ENCODE results near the gene ANKRD26. TPM values are rescaled to one million over a fixed set of nuclear protein-coding genes. Genes with fewer than 3 reads are reported as not detected.

The ANKRD26 gene
- polyA plus RNA-seq, 1 of the 3 experiments (the other 2 are of a cell fraction): 1.0 TPM

DNA sequence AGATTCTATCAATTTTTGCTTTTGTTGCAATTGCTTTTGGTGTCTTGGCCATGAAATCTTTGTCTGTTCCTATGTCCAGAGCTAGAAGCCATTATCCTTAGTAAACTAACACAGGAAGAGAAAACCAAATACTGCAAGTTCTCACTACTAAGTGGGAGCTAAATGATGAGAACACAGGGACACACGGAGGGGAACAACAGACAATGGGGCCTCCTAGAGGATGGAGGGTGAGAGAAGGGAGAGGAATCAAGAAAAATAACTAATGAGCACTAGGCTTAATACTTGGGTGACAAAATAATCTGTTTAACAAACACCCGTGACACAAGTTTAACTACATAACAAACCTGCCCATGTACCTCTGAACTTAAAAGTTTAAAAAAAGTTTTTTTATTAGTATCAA lies 78.2 kb downstream of the ANKRD26 start:
- H3F3A ChIP-seq (replicated peaks; ENCODE audit: insufficient read depth): peaks cover 6% of the 10 kb centered on the region
- peaks cover 15 to 42% of the 10 kb centered on the region in 2 experiments for H3K36me3 ChIP-seq (replicated peaks in 1 of 2; ENCODE audit: control insufficient read depth in 1 of 2, insufficient read depth in 2 of 2, low read length in 1 of 2)
- H3K9me3 ChIP-seq: no peaks in the 10 kb centered on the region
- H4K20me1 ChIP-seq (ENCODE audit: insufficient read depth): no peaks in the 10 kb centered on the region
- no peak overlapping the region for H2AFZ ChIP-seq (ENCODE audit: low read depth)
- TF ChIP-seq, protein P1, sequence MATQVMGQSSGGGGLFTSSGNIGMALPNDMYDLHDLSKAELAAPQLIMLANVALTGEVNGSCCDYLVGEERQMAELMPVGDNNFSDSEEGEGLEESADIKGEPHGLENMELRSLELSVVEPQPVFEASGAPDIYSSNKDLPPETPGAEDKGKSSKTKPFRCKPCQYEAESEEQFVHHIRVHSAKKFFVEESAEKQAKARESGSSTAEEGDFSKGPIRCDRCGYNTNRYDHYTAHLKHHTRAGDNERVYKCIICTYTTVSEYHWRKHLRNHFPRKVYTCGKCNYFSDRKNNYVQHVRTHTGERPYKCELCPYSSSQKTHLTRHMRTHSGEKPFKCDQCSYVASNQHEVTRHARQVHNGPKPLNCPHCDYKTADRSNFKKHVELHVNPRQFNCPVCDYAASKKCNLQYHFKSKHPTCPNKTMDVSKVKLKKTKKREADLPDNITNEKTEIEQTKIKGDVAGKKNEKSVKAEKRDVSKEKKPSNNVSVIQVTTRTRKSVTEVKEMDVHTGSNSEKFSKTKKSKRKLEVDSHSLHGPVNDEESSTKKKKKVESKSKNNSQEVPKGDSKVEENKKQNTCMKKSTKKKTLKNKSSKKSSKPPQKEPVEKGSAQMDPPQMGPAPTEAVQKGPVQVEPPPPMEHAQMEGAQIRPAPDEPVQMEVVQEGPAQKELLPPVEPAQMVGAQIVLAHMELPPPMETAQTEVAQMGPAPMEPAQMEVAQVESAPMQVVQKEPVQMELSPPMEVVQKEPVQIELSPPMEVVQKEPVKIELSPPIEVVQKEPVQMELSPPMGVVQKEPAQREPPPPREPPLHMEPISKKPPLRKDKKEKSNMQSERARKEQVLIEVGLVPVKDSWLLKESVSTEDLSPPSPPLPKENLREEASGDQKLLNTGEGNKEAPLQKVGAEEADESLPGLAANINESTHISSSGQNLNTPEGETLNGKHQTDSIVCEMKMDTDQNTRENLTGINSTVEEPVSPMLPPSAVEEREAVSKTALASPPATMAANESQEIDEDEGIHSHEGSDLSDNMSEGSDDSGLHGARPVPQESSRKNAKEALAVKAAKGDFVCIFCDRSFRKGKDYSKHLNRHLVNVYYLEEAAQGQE (IDR thresholded peaks at IDR 0.05; ENCODE audit: low read depth, low read length): no peak
- TF ChIP-seq EZH2phosphoT487 (IDR thresholded peaks at IDR 0.05; ENCODE audit: borderline replicate concordance, low read depth) (no peak), TAF1 (IDR thresholded peaks at IDR 0.05; ENCODE audit: borderline replicate concordance, low read depth, low read length) (no peak), JUND (IDR thresholded peaks at IDR 0.05) (no peak), EP300 (IDR thresholded peaks at IDR 0.05; ENCODE audit: borderline replicate concordance in 1 of 2, low read depth in 1 of 2, low read length in 1 of 2) (no peak)
- no peak overlapping the region for H3K4me3 ChIP-seq (ENCODE audit: low read depth in 2 of 2, low read length in 1 of 2)
- no peaks in the 10 kb centered on the region for H3K4me1 ChIP-seq (ENCODE audit: control insufficient read depth in 1 of 2, insufficient read depth in 2 of 2, low read depth in 1 of 2, low read length in 1 of 2)
- no peaks in the 10 kb centered on the region for H3K79me2 ChIP-seq (ENCODE audit: insufficient read depth)
- POLR2A ChIA-PET: no interaction called here
- CTCF ChIA-PET: no interaction called here
- WGBS (ENCODE audit: low lambda C conversion rate): 96% methylated on average over 2 of the region's 2 CpGs
- no peak overlapping the region for H3K4me2 ChIP-seq
- H3K27ac ChIP-seq (ENCODE audit: low read depth in 2 of 2, low read length in 1 of 2): no peak overlapping the region
- no peaks in the 10 kb centered on the region for H3K9me2 ChIP-seq
- no peaks in the 10 kb centered on the region for H3K27me3 ChIP-seq (ENCODE audit: insufficient read depth)
- no peak overlapping the region for H3K9ac ChIP-seq
- DNase-seq: no peak

DNA sequence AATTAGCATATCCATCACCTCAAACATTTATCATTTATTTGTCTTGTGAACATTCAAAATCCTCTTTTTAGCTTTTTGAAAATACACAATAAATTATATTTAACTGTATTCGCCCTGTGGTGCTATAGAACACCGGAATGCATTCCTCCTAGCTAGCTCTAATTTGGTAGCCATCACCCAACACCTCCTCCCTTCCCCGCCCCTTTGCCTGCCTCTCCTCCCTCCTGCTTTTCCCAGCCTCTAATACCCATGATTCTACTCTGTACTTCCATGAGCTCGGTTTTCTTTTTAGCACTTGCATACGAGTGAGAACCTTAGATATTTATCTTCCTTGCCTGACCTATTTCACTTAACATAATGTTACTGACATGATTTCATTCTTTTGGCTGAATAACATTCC lies 80.1 kb downstream of the ANKRD26 start:
- Histone ChIP-seq H3K9me2 (no peaks in the 10 kb centered on the region), H3K4me1 (ENCODE audit: control insufficient read depth in 1 of 2, insufficient read depth in 2 of 2, low read depth in 1 of 2, low read length in 1 of 2) (no peaks in the 10 kb centered on the region), H3K27ac (ENCODE audit: low read depth in 2 of 2, low read length in 1 of 2) (no peak overlapping the region), H4K20me1 (ENCODE audit: insufficient read depth) (no peaks in the 10 kb centered on the region), H2AFZ (ENCODE audit: low read depth) (no peak overlapping the region), H3F3A (replicated peaks; ENCODE audit: insufficient read depth) (peaks cover 6% of the 10 kb centered on the region), H3K9ac (no peak overlapping the region), H3K27me3 (ENCODE audit: insufficient read depth) (no peaks in the 10 kb centered on the region), H3K4me3 (ENCODE audit: low read depth in 2 of 2, low read length in 1 of 2) (no peak overlapping the region), H3K4me2 (no peak overlapping the region), H3K79me2 (ENCODE audit: insufficient read depth) (no peaks in the 10 kb centered on the region), H3K9me3 (no peaks in the 10 kb centered on the region), H3K36me3 (replicated peaks in 1 of 2; ENCODE audit: control insufficient read depth in 1 of 2, insufficient read depth in 2 of 2, low read length in 1 of 2) (peaks cover 5 to 34% of the 10 kb centered on the region in 2 experiments)
- POLR2A ChIA-PET: no interaction called here
- CTCF ChIA-PET: no interaction called here
- DNase-seq: no peak
- TF ChIP-seq RFX5 (IDR thresholded peaks at IDR 0.05; ENCODE audit: low read length) (no peak), GATA2 (CRISPR knock-in tag; IDR thresholded peaks at IDR 0.05) (no peak), GABPA (IDR thresholded peaks at IDR 0.05; ENCODE audit: low read depth) (no peak), EZH2phosphoT487 (IDR thresholded peaks at IDR 0.05; ENCODE audit: borderline replicate concordance, low read depth) (no peak), TEAD4 (IDR thresholded peaks at IDR 0.05; ENCODE audit: borderline replicate concordance, insufficient read depth) (no peak), MXI1 (IDR thresholded peaks at IDR 0.05; ENCODE audit: low read depth, low read length) (no peak), CHD2 (IDR thresholded peaks at IDR 0.05; ENCODE audit: low read length, partially characterized antibody) (no peak), NRF1 (IDR thresholded peaks at IDR 0.05; ENCODE audit: low read depth, low read length) (no peak), JUND (IDR thresholded peaks at IDR 0.05) (no peak), FOXJ3 (CRISPR knock-in tag; IDR thresholded peaks at IDR 0.05) (no peak), RAD21 (IDR thresholded peaks at IDR 0.05; ENCODE audit: low read length) (no peak)
- TF ChIP-seq, protein P2, sequence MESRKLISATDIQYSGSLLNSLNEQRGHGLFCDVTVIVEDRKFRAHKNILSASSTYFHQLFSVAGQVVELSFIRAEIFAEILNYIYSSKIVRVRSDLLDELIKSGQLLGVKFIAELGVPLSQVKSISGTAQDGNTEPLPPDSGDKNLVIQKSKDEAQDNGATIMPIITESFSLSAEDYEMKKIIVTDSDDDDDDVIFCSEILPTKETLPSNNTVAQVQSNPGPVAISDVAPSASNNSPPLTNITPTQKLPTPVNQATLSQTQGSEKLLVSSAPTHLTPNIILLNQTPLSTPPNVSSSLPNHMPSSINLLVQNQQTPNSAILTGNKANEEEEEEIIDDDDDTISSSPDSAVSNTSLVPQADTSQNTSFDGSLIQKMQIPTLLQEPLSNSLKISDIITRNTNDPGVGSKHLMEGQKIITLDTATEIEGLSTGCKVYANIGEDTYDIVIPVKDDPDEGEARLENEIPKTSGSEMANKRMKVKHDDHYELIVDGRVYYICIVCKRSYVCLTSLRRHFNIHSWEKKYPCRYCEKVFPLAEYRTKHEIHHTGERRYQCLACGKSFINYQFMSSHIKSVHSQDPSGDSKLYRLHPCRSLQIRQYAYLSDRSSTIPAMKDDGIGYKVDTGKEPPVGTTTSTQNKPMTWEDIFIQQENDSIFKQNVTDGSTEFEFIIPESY (IDR thresholded peaks at IDR 0.05; ENCODE audit: borderline replicate concordance, low read depth): no peak
- TF ChIP-seq, protein P3, sequence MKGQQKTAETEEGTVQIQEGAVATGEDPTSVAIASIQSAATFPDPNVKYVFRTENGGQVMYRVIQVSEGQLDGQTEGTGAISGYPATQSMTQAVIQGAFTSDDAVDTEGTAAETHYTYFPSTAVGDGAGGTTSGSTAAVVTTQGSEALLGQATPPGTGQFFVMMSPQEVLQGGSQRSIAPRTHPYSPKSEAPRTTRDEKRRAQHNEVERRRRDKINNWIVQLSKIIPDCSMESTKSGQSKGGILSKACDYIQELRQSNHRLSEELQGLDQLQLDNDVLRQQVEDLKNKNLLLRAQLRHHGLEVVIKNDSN (IDR thresholded peaks at IDR 0.05; ENCODE audit: borderline replicate concordance, low read depth): no peak
- 95% methylated on average over 5 of the region's 5 CpGs for WGBS (ENCODE audit: low lambda C conversion rate)

Measured in SK-N-SH (cell line).